Measurements from ENCODE around the gene PIGQ.

PIGQ gene

DNA sequence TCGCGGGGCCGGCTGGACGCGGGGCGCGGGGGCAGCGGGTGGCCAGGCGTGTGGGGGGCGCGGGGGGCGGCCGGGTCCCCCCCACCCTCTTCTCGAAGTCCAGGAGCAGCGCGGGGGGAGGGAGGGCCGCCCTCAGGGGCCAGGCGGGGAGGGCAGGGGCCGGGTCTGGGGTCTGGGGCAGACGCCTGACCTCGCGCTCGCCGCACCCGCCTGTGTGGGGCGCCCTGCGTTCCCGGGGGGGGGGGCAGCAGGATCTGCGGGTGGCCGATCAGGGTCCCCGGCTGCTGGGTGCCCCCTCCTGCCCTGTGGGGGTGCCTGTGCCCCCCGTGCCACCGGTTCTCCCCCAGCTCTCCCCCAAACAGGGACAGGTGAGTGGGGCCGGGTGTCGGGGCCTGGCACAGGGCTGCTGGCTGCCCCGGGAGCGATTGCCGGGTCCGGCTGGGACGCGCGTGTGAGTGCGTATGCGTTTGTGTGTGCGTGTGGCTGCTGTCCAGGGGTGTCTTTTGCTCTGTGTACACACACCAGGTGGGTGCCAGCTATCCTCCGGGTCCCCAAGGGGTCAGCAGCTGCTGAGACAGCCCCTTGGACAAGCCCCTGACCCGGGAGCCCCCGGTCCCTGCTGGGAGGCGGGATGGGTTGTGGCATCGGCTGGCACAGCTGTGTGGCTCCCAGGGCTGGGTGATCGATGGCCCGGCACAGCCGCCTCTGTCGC is 8.9 kb upstream of the PIGQ start:
- no peak for DNase-seq (ENCODE audit: low read depth in 2 of 2)
- no peak overlapping the region for H3K4me3 ChIP-seq (replicated peaks in 1 of 2; ENCODE audit: low read depth in 2 of 2, low read length in 2 of 2)
- TF ChIP-seq, protein P1, sequence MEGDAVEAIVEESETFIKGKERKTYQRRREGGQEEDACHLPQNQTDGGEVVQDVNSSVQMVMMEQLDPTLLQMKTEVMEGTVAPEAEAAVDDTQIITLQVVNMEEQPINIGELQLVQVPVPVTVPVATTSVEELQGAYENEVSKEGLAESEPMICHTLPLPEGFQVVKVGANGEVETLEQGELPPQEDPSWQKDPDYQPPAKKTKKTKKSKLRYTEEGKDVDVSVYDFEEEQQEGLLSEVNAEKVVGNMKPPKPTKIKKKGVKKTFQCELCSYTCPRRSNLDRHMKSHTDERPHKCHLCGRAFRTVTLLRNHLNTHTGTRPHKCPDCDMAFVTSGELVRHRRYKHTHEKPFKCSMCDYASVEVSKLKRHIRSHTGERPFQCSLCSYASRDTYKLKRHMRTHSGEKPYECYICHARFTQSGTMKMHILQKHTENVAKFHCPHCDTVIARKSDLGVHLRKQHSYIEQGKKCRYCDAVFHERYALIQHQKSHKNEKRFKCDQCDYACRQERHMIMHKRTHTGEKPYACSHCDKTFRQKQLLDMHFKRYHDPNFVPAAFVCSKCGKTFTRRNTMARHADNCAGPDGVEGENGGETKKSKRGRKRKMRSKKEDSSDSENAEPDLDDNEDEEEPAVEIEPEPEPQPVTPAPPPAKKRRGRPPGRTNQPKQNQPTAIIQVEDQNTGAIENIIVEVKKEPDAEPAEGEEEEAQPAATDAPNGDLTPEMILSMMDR (IDR thresholded peaks at IDR 0.05; ENCODE audit: low read depth, low read length): no peak

DNA sequence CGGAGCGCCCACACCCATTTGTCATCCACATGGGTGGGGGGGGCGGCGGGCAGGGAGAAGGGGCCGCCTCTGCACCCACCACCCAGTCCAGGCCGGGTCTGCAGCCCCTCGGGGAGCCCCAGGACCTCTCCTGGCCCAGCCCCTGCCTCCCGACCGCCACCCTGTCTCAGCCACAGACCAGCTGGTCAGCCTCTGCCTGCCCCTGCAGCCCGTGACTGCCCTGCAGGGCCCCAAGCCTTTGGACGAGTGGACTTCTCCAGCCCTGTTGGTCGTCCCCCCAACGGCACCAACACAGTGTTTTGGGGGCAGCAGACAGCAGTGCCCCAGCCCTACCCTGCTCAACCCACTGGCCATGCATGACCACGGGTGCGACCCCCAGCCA is 8.4 kb upstream of the PIGQ start:
- DNase-seq (ENCODE audit: low read depth in 2 of 2): no peak
- TF ChIP-seq, protein P1 (IDR thresholded peaks at IDR 0.05; ENCODE audit: low read depth, low read length): no peak
- H3K4me3 ChIP-seq (replicated peaks in 1 of 2; ENCODE audit: low read depth in 2 of 2, low read length in 2 of 2): no peak overlapping the region

DNA sequence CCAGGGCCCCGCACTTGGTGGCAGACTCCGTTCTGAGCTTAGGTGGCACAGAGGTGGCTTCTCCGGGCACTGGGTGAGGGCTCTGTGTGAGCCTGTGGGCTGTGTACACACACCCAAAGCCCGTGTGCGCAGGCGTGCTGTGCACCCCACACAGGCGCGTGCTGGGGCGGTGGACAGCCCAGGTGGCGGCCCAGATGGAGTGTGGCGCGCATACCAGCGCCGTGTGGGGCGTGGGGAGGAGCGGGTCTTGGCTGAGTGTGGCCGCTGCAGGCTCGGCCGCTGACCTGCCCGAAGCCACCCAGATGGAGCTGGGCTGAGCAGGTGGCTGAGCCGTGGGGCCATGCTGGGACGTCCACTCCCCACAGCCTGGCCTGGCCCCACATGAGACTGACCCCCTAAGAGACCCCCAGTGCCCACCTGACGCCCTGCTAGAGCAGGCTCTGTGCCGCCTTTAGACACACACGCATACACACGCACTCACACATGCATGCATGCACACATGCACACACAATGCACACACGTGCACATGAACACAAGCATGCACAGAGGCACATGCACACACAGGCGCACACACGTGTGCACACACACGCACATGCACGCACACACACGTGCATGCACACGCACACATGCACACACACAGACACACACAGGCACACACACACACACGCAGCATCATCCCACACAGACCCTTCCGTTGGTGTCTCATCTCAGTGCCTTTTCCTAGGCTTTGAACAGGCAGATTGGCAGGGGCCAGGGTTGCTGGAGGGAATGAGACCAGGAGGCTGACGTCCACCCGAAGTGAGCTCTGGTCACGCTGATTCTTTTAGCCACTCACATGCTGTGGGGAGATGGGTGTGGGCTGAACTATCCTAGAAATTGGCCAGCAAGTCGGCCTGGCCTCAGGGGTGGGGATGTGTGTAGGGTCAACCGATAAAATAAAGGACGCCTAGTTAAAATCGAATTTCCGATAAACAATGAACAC is 7.5 kb upstream of the PIGQ start:
- TF ChIP-seq, protein P1 (IDR thresholded peaks at IDR 0.05; ENCODE audit: low read depth, low read length): no peak

DNA sequence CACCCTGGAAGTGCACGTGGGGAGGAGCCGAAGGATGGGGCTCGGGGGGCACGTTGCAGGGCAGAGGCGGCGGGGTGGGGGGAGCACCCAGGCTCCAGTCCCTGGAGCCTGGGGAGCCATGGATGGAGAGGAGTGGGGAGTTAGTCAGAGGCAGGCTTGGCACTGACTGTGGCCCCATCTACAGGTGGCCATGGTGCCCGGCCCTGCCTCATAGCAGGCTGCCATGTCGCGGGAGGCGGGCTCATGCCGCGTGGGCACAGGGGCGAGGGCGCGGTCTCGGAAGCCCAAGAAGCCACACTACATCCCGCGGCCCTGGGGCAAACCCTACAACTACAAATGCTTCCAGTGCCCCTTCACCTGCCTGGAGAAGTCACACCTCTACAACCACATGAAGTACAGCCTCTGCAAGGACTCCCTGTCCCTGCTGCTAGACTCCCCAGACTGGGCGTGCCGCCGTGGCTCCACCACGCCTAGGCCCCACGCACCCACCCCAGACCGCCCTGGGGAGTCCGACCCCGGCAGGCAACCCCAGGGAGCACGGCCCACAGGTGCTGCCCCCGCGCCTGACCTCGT is 6.6 kb upstream of the PIGQ start:
- DNase-seq (ENCODE audit: low read depth in 2 of 2): no peak
- TF ChIP-seq, protein P1 (IDR thresholded peaks at IDR 0.05; ENCODE audit: low read depth, low read length): no peak
- H3K4me3 ChIP-seq (replicated peaks in 1 of 2; ENCODE audit: low read depth in 2 of 2, low read length in 2 of 2): no peak overlapping the region

More for the DNA sequence above, 7.5 kb upstream of the PIGQ start:
- H3K4me3 ChIP-seq (replicated peaks in 1 of 2; ENCODE audit: low read depth in 2 of 2, low read length in 2 of 2): no peak overlapping the region
- DNase-seq (ENCODE audit: low read depth in 2 of 2): no peak

DNA sequence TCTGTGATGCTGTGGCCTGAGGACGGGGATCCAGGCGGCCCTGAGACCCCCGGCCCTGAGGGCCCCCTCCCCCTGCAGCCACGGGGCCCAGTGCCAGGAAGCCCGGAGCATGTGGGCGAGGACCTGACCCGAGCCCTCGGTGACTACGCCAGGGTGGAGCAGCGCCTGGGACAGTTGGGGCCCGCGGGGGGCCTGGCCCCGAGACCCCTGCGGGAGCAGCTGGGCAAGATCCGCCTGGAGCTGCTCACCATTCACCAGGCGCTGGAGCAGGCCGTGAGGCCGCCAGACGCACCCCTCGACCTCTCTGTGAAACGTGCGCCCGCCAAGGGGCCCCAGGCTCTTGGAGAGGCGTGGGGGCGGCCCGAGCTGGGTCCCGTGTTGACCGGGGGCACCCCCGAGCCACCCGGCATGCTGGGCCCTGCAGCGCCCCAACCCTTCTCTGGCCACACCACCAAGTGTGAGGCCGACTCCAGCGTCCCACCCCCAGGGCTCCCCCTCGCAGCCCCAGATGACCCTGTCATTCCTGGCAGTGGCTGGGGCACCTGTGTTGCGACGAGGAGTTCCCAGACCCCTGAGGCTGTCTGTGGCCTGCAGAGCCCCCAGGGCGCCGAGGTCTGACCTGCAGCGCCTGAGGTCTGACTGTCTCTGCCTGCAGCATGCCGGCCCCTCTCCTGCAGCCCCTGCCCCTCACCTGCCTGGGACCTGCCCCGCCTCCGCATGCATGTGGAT is 4.9 kb upstream of the PIGQ start:
- no peak for DNase-seq (ENCODE audit: low read depth in 2 of 2)
- no peak overlapping the region for H3K4me3 ChIP-seq (replicated peaks in 1 of 2; ENCODE audit: low read depth in 2 of 2, low read length in 2 of 2)
- TF ChIP-seq, protein P1 (IDR thresholded peaks at IDR 0.05; ENCODE audit: low read depth, low read length): no peak

Data from cardiac fibroblast (primary cell).